OCI-M2 (cell line): ENCODE results near the gene NFASC.

Source experiments
- DNase-seq: peaks from one replicate; lab custom pipeline; 2025; ENCODE audit not compliant: unreplicated experiment; lab: John Stamatoyannopoulos, UW

Gene NFASC

GRCh38 chr1:205002705-205003104 lies 132.0 kb downstream of the NFASC start:
- no peak for DNase-seq

- no peak for DNase-seq
Observed at GRCh38 chr1:205003358-205004131, 132.9 kb downstream of the NFASC start.

GRCh38 chr1:205004351-205004750 lies 133.7 kb downstream of the NFASC start:
- DNase-seq: no peak

- DNase-seq: no peak
Observed at GRCh38 chr1:205008896-205009295, 138.2 kb downstream of the NFASC start.

- no peak for DNase-seq
Observed at GRCh38 chr1:205009670-205010069, 139.0 kb downstream of the NFASC start.

- no peak for DNase-seq
Observed at GRCh38 chr1:205012391-205013140, 141.9 kb downstream of the NFASC start.

GRCh38 chr1:205013683-205014367 lies 143.2 kb downstream of the NFASC start:
- DNase-seq: no peak

GRCh38 chr1:205014783-205015182 lies 144.1 kb downstream of the NFASC start:
- no peak for DNase-seq

GRCh38 chr1:205015241-205015640 lies 144.6 kb downstream of the NFASC start:
- DNase-seq: no peak

GRCh38 chr1:205016075-205016474 lies 145.4 kb downstream of the NFASC start:
- DNase-seq: no peak

- no peak for DNase-seq
Observed at GRCh38 chr1:205016584-205016983, 145.9 kb downstream of the NFASC start.

GRCh38 chr1:205017001-205017400 lies 146.3 kb downstream of the NFASC start:
- no peak for DNase-seq

GRCh38 chr1:205017766-205018165 lies 147.1 kb downstream of the NFASC start:
- no peak for DNase-seq

- no peak for DNase-seq
Observed at GRCh38 chr1:205018381-205018780, 147.7 kb downstream of the NFASC start.

GRCh38 chr1:205020466-205020865 lies 149.8 kb downstream of the NFASC start:
- no peak for DNase-seq

- no peak for DNase-seq
Observed at GRCh38 chr1:205024679-205025078, 154.0 kb downstream of the NFASC start.

GRCh38 chr1:205025239-205025638 lies 154.6 kb downstream of the NFASC start:
- DNase-seq: no peak

- DNase-seq: no peak
Observed at GRCh38 chr1:205026181-205026580, 155.5 kb downstream of the NFASC start.

GRCh38 chr1:205028390-205028789 lies 157.7 kb downstream of the NFASC start:
- DNase-seq: no peak

- no peak for DNase-seq
Observed at GRCh38 chr1:205028924-205029323, 158.3 kb downstream of the NFASC start.

GRCh38 chr1:205030241-205030640 lies 159.6 kb downstream of the NFASC start:
- no peak for DNase-seq

GRCh38 chr1:205030896-205031295 lies 160.2 kb downstream of the NFASC start:
- no peak for DNase-seq
